ENCODE data around the gene MGLL.
A peak's percentile ranks its signal among the peaks of the same experiment; 100 is the strongest.

GRCh38 chr3:127729556-127730056, 92.7 kb downstream of the MGLL start:
- no peak for TF ChIP-seq POLR2A (IDR thresholded peaks at IDR 0.05)
- TF ChIP-seq CTCF (IDR thresholded peaks at IDR 0.05): no peak
- TF ChIP-seq EP300 (IDR thresholded peaks at IDR 0.05): no peak
- TF ChIP-seq POLR2AphosphoS5 (IDR thresholded peaks at IDR 0.05): peak in 1 of 4 donors; percentile 18
